SJSA1 (cell line): ENCODE measurements around the gene C5AR2. TPM values are rescaled to one million over a fixed set of nuclear protein-coding genes. Genes with fewer than 3 reads are reported as not detected.

Experiments used
- total RNA-seq: library from RNA; depleted of rRNA; stranded (reverse); fragments of >200 nt; shearing (Covaris generic); gene quantifications from 2 replicates; pipeline ENCODE4 v1.2.3, GENCODE V29; 2014; rRNA removed

The C5AR2 gene
- total RNA-seq, 1 experiment from 2014 or later = not detected

Other genes starting within 250 kb of the C5AR2 start
- gene ZC3H4, start 218.4 kb upstream of the C5AR2 start, total RNA-seq = 6.8 and 11.1 TPM in 2 replicates
- 321 and 324 TPM in 2 replicates for gene SAE1, start 201.3 kb upstream of the C5AR2 start, total RNA-seq
- 4.5 and 10.1 TPM in 2 replicates for gene BBC3, start 101.0 kb upstream of the C5AR2 start, total RNA-seq
- gene CCDC9, start 75.7 kb upstream of the C5AR2 start, total RNA-seq = 8.0 and 12.1 TPM in 2 replicates
- 2.4 and 2.5 TPM in 2 replicates for gene INAFM1, start 57.3 kb upstream of the C5AR2 start, total RNA-seq
- not detected in 2 replicates for gene C5AR1, start 22.3 kb upstream of the C5AR2 start, total RNA-seq
- 15.0 and 16.4 TPM in 2 replicates for gene DHX34, start 17.1 kb downstream of the C5AR2 start, total RNA-seq
- gene MEIS3, start 87.4 kb downstream of the C5AR2 start, total RNA-seq = 25.0 and 50.8 TPM in 2 replicates
- not detected in 2 replicates for gene SLC8A2, start 139.7 kb downstream of the C5AR2 start, total RNA-seq
- gene KPTN, start 152.0 kb downstream of the C5AR2 start, total RNA-seq = 3.2 and 7.2 TPM in 2 replicates
- gene NAPA, start 182.9 kb downstream of the C5AR2 start, total RNA-seq = 87.5 and 132 TPM in 2 replicates
- not detected in 2 replicates for gene ZNF541, start 241.0 kb downstream of the C5AR2 start, total RNA-seq